Measurements from ENCODE around the gene KRTAP2-3. TPM values are rescaled to one million over a fixed set of nuclear protein-coding genes. Genes with fewer than 3 reads are reported as not detected.
A peak's percentile ranks its signal among the peaks of the same experiment; 100 is the strongest.
"Not testable (repeated sequence)": the region's sequence is repeated elsewhere in the genome, so short reads cannot be mapped to it uniquely, and the experiment has no call there.

KRTAP2-3 gene
- total RNA-seq, 1 experiment from 2014 or later: 6.2 TPM

GRCh38 chr17:41069031-41069430 lies 9.1 kb upstream of the KRTAP2-3 start:
- DNase-seq (ENCODE audit: low read depth): no peak

DNA sequence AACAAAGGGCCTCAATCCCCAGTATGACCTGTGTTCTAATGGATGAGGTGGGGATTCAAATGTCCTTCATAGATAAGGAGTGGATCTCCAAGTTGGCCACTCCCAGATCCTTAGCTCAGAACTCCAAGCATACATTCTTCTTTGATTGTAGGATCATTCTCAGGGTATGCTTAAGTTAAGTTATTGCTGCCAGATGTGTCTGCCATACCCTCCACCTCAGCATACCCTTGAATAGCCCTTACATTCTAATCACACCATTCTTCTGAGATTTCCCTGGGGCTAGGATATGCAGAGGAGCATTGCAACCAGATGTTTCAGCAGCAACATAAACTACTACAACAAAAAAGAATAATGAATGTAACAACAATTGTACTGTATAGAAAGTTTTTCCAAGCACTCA lies 7.4 kb upstream of the KRTAP2-3 start:
- DNase-seq (ENCODE audit: low read depth): no peak

GRCh38 chr17:41065829-41066624 lies 6.1 kb upstream of the KRTAP2-3 start, which contains the start of gene KRTAP2-4:
Gene KRTAP2-4 (minus strand): TSS chr17:41065879. CDS start chr17:41065845, 34 bp downstream.
- DNase-seq (ENCODE audit: low read depth): peak; percentile 95

GRCh38 chr17:41065016-41065689 lies 5.2 kb upstream of the KRTAP2-3 start:
- DNase-seq (ENCODE audit: low read depth): not testable (repeated sequence)

GRCh38 chr17:41064301-41064700 lies 4.4 kb upstream of the KRTAP2-3 start:
- DNase-seq (ENCODE audit: low read depth): no peak

DNA sequence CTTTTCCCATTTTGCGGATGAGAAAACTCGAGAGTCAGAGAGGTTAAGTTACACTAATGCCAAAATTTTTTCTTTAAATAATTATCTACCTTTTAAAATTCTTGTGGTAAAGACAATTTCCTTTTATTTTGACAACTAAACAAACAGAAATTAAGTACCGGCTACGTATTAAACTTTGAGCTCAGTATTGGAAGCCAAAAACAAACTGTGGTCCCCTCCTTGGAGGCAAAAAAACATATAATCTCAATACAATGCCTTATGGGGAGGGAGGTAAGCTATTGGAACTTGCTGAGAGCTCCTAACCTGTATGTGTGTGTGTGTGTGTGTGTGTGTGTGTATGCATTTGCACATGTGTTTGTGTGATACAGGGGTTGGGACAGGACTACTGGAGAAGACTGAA lies 3.5 kb upstream of the KRTAP2-3 start:
- no peak for DNase-seq (ENCODE audit: low read depth)

DNA sequence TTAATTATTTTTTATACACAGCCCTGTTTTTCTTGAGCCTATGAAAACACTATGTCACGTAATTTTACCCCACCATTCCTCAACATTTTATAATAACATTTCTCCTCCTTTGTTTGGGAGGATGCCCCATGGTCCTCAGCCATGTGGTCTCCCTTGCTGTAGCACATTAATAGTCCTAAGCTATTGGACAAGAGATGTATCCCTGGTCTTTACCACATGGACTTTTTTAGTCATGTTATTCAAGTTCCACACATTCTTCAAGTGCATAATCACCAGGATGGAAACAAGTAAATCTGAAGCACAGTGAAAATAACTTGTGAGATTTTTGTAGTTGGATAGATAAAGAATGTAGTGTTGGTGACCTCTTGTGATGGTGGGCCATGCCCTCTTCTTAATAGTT lies 2.0 kb upstream of the KRTAP2-3 start:
- DNase-seq (ENCODE audit: low read depth): peak; percentile 80

GRCh38 chr17:41059276-41060051 lies 450 bp downstream of the KRTAP2-3 start:
- peak; percentile 86 for DNase-seq (ENCODE audit: low read depth)

- no peak for DNase-seq (ENCODE audit: low read depth)
Observed at GRCh38 chr17:41058741-41059140, 1.2 kb downstream of the KRTAP2-3 start.

DNA sequence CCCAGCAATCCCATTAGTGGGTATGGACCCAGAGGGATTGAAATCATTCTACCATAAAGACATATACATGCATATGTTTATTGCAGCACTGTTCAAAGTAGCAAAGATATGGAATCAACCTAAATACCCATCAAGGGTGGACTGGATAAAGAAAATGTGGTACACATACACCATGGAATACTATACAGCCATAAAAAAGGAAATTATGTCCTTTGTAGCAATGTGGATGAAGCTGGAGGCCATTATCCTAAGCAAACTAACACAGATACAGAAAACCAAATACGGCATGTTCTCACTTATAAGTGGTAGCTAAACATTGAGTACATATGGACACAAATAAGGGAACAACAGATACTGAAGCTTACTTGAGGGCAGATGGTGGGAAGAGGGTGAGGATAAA lies 2.4 kb downstream of the KRTAP2-3 start:
- no peak for DNase-seq (ENCODE audit: low read depth)

GRCh38 chr17:41055130-41055529 lies 4.8 kb downstream of the KRTAP2-3 start, which contains the start of gene KRTAP2-2:
Gene KRTAP2-2 (minus strand): TSS chr17:41055230. CDS start chr17:41055211, 19 bp downstream.
- DNase-seq (ENCODE audit: low read depth): not testable (repeated sequence)

- not testable (repeated sequence) for DNase-seq (ENCODE audit: low read depth)
Observed at GRCh38 chr17:41054556-41054955, 5.4 kb downstream of the KRTAP2-3 start.

- DNase-seq (ENCODE audit: low read depth): no peak
Observed at GRCh38 chr17:41054025-41054424, 5.9 kb downstream of the KRTAP2-3 start.

- no peak for DNase-seq (ENCODE audit: low read depth)
Observed at GRCh38 chr17:41052566-41052965, 7.3 kb downstream of the KRTAP2-3 start.

DNA sequence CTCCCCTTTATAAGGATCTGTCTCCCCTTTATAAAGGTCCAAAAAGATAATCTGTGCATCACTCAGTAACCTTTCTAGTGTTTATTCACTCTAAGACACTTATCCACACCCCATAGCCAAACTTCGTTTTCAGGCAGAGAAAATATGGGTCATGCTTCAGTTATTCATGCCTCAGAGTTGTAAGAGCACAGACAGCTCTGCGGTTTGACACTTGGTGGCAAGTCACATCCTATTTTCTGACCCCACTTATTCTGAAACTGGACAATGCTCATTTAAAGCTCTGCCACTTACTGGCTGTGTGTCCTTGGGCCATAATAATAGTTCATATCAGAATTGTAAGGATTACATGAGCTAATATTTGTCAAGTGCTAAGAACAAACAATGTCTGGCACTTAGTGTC lies 10.8 kb downstream of the KRTAP2-3 start:
- DNase-seq (ENCODE audit: low read depth): peak; percentile 68

- peak; percentile 26 for DNase-seq (ENCODE audit: low read depth)
Observed at GRCh38 chr17:41048441-41048840, 11.5 kb downstream of the KRTAP2-3 start.

- not testable (repeated sequence) for DNase-seq (ENCODE audit: low read depth)
Observed at GRCh38 chr17:41046735-41047465, 13.0 kb downstream of the KRTAP2-3 start, which contains the start of gene KRTAP2-1. Gene KRTAP2-1 (minus strand): TSS chr17:41047316. CDS start chr17:41047267, 49 bp downstream.

DNA sequence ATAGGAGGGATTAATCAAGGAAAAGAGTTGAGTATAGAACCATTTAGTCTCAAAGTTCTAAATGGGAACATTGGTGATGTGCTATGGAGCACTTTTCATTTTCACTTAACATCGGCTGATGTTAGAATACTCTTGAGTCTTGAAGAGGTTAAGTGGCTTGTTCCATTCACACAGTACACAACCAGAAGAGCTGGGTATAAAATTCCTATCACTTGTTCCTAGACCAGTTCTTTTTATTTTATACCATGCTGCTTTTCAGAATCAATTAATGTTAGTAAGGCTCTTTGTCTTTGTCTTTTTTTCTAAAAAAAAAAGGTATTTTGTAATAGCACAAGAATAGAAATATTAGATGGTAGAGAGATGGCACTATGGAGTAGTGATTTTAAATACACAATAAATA lies 17.0 kb downstream of the KRTAP2-3 start:
- DNase-seq (ENCODE audit: low read depth): no peak

- not testable (repeated sequence) for DNase-seq (ENCODE audit: low read depth)
Observed at GRCh38 chr17:41040783-41041571, 18.9 kb downstream of the KRTAP2-3 start, which contains the start of gene KRTAP1-1. Gene KRTAP1-1 (minus strand): TSS chr17:41041450. CDS start chr17:41041397, 53 bp downstream.

DNA sequence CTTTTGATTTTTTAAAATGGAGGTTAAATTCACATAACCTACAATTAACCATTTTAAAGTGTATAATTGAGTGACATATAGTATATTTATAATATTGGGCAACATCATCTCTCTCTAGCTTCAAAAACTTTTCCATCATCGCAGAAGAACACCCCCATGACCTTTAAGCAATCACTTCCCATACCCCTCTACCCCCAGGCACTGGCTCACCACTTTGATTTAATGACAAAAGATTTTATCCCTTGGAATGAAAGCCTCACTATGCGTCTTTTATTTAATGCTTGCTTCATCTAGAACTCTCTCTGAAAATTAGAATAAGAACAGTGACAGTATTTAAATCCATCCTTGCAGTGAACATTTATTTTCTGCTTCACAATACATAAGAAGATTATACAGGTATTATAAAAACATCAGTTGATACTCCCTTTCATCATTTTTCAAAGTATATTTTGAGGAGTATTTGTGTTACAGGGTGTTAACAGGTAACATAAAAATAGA lies 22.0 kb downstream of the KRTAP2-3 start:
- no peak for DNase-seq (ENCODE audit: low read depth)
